DMS153 (cell line): Measurements from ENCODE around the gene AUTS2.

Source experiments
- DNase-seq: peaks from one replicate; lab custom pipeline; 2025; lab: John Stamatoyannopoulos, UW

Gene AUTS2

GRCh38 chr7:69857014-69857413 lies 258.7 kb downstream of the AUTS2 start:
- DNase-seq, result no peak

- DNase-seq, result no peak
Observed at GRCh38 chr7:69858471-69858870, 260.2 kb downstream of the AUTS2 start.

GRCh38 chr7:69859342-69859741 lies 261.1 kb downstream of the AUTS2 start:
- no peak for DNase-seq

GRCh38 chr7:69860486-69860885 lies 262.2 kb downstream of the AUTS2 start:
- no peak for DNase-seq

GRCh38 chr7:69860941-69861622 lies 262.8 kb downstream of the AUTS2 start:
- DNase-seq, result no peak

GRCh38 chr7:69862413-69863064 lies 264.3 kb downstream of the AUTS2 start:
- no peak for DNase-seq

- DNase-seq, result peak; percentile 54
Observed at GRCh38 chr7:69864274-69864673, 266.0 kb downstream of the AUTS2 start.

GRCh38 chr7:69864822-69865221 lies 266.5 kb downstream of the AUTS2 start:
- no peak for DNase-seq

GRCh38 chr7:69868921-69869320 lies 270.6 kb downstream of the AUTS2 start:
- DNase-seq, result no peak

- DNase-seq, result no peak
Observed at GRCh38 chr7:69871213-69871885, 273.1 kb downstream of the AUTS2 start.

- DNase-seq, result no peak
Observed at GRCh38 chr7:69871886-69872569, 273.8 kb downstream of the AUTS2 start.

GRCh38 chr7:69873512-69873911 lies 275.2 kb downstream of the AUTS2 start:
- DNase-seq, result no peak

GRCh38 chr7:69878015-69878414 lies 279.7 kb downstream of the AUTS2 start:
- DNase-seq, result no peak

GRCh38 chr7:69878591-69878990 lies 280.3 kb downstream of the AUTS2 start:
- no peak for DNase-seq

- DNase-seq, result no peak
Observed at GRCh38 chr7:69879989-69880388, 281.7 kb downstream of the AUTS2 start.

- peak; percentile 94 for DNase-seq
Observed at GRCh38 chr7:69880840-69881239, 282.6 kb downstream of the AUTS2 start.

- DNase-seq, result no peak
Observed at GRCh38 chr7:69882269-69882668, 284.0 kb downstream of the AUTS2 start.

GRCh38 chr7:69883399-69883891 lies 285.2 kb downstream of the AUTS2 start:
- no peak for DNase-seq

GRCh38 chr7:69885431-69885830 lies 287.2 kb downstream of the AUTS2 start:
- DNase-seq, result no peak

GRCh38 chr7:69889338-69889975 lies 291.2 kb downstream of the AUTS2 start:
- DNase-seq, result no peak

GRCh38 chr7:69889976-69890351 lies 291.7 kb downstream of the AUTS2 start:
- no peak for DNase-seq

GRCh38 chr7:69892790-69893189 lies 294.5 kb downstream of the AUTS2 start:
- no peak for DNase-seq
